Activated CD4-positive, alpha-beta memory T cell treated with anti-CD3 and anti-CD28 coated beads, Interleukin-2, amount 10 ng/mL, durations not matched to agents 7 days and 5 days (primary cell): ENCODE data around the gene HDAC10. TPM values are rescaled to one million over a fixed set of nuclear protein-coding genes. Genes with fewer than 3 reads are reported as not detected.
A peak's percentile ranks its signal among the peaks of the same experiment; 100 is the strongest.
"Not testable (repeated sequence)": the region's sequence is repeated elsewhere in the genome, so short reads cannot be mapped to it uniquely, and the experiment has no call there.

Source experiments
- CTCF ChIA-PET: fragments of 350-600 bp; sonication (Branson Sonifier 250); formaldehyde crosslinking; loops from one replicate; lab custom pipeline; 2021; ENCODE audit warnings: antibody characterized with exemption, inconsistent platforms; lab: Charles Lee
- POLR2A ChIA-PET: fragments of 350-600 bp; sonication (Branson Sonifier 250); formaldehyde crosslinking; loops from one replicate; lab custom pipeline; 2021; ENCODE audit warnings: antibody characterized with exemption; lab: Charles Lee
- DNase-seq: peaks from one replicate; pipeline ENCODE4 v3.0.0-alpha.2; 2020
- H3K27ac Mint-ChIP-seq: one replicate; pipeline ENCODE4 v1.8.0; 2021; ENCODE audit warnings: mild to moderate bottlenecking, mixed read lengths
- H3K27me3 Mint-ChIP-seq: one replicate; pipeline ENCODE4 v1.8.0; 2021; ENCODE audit warnings: mixed read lengths
- H3K36me3 Mint-ChIP-seq: one replicate; pipeline ENCODE4 v1.8.0; 2021; ENCODE audit warnings: low read depth, mixed read lengths
- H3K4me1 Mint-ChIP-seq: one replicate; pipeline ENCODE4 v1.8.0; 2021; ENCODE audit warnings: mixed read lengths
- H3K4me3 Mint-ChIP-seq: one replicate; pipeline ENCODE4 v1.8.0; 2021; ENCODE audit warnings: mild to moderate bottlenecking, mixed read lengths
- H3K9me3 Mint-ChIP-seq: one replicate; pipeline ENCODE4 v1.8.0; 2021; ENCODE audit warnings: mixed read lengths
- total RNA-seq, 2 experiments: library from RNA; stranded (reverse); gene quantifications; one replicate each; pipeline ENCODE4 v1.2.3, GENCODE V29; 2021

HDAC10 gene
- total RNA-seq, 2 experiments from 2014 or later: 83.7 to 90.0 TPM

DNA sequence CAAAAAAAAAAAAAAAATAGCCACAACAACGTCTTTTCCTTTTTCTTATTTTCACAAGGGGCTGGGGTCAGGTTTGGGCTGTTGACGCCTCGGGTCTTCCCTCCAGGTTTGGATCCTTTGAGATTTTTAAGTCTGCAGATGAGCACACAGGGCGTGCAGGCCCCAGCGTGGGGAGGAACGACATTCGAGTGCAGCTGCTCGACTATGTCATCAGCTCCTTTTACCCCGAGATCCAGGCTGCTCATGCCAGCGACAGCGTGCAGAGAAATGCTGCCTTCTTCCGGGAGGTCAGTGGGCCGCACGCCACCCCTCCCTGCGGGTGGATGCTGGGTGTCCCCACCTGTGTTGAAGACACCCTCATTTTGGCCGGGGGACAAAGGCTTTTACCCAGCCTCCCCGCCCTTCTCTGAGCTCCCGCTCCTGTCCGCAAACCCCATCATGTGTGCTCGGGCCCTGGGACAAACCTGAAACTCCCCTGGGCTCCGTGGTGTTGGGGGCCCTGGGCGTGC lies 42.6 kb downstream of the HDAC10 start:
- no peak for DNase-seq
- H3K4me1 Mint-ChIP-seq: peaks cover 13% of the 10 kb centered on the region

DNA sequence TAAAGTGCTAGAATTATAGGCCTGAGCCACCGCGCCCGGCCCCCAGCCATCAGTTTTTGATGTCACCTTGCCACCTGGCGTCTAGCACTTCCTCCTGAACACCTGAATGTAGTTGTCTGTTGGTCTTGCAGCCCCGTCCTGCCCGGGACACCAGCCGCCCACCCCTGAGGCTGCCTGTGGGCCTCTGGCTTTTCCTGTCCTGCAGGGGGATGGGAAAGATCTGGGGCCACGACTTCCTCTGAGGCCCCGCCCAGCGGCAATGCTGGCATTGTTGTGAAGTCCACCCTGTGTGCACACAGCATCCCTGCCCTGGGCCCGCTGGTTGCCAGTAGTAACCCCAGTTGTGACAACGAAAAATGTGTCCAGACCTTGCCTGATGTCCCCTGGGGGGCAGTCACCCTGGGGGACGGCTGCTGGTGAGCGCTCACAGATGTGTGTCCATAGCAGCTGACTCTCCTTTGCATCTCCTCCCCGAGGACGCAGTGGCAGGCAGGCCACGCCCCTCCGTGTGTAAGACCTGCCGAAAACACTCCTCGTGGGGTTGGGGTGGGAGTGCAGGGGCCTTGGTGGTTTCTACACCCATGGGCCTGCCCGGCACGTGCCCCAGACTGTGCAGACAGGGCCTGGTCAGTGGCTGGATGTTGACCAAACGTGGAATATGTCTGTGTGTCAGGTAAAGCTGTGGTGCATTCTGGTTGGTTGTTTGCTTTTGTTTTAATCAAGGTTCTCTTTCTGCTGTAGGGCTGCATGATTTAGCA lies 43.5 kb downstream of the HDAC10 start:
- DNase-seq: no peak
- Mint-ChIP-seq H3K27ac (no peak overlapping the region), H3K9me3 (no peaks in the 10 kb centered on the region), H3K36me3 (peaks cover 23% of the 10 kb centered on the region), H3K27me3 (no peaks in the 10 kb centered on the region), H3K4me1 (peaks cover 18% of the 10 kb centered on the region), H3K4me3 (no peak overlapping the region)
- ChIA-PET CTCF (interaction anchor here (0.6 to 2.1 kb wide), 7 partner anchors 16 to 128 kb away, joined by 3 to 15 read pairs (median 4); no protein-coding TSS in a partner anchor), POLR2A (interaction anchor here (1.0 to 1.5 kb wide), 3 partner anchors 15 to 17 kb away, joined by 3 to 10 read pairs (median 4); no protein-coding TSS in a partner anchor)

More for the DNA sequence above, 42.6 kb downstream of the HDAC10 start:
- Mint-ChIP-seq H3K36me3 (peaks cover 28% of the 10 kb centered on the region), H3K27ac (no peak overlapping the region), H3K27me3 (no peaks in the 10 kb centered on the region), H3K9me3 (no peaks in the 10 kb centered on the region), H3K4me3 (no peak overlapping the region)
- CTCF ChIA-PET: interaction anchor here (0.6 to 2.1 kb wide), 6 partner anchors 21 to 412 kb away, joined by 3 to 15 read pairs (median 3); no protein-coding TSS in a partner anchor
- POLR2A ChIA-PET: interaction anchor here (1.2 to 1.6 kb wide), 2 partner anchors 18 to 21 kb away, joined by 4 read pairs; no protein-coding TSS in a partner anchor

DNA sequence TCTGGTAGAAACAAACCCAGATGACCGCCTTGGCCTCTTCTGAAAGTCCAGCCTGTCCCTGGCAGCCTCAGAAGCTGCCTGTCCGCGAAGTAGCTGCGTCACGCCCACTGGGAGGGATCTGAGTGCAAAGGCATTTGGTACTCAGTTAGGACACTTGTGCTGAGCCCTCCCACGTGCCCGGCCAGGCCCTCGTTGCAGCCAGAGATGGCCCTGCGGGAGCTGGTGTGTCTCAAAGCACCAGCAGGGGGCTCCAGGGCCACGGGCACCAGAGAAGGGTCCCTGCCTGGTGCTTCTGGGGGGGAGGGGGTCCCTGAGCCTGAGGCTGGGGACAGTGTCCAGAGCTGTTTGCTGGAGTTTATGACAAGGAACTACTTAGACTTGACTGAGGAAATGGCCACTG lies 44.5 kb downstream of the HDAC10 start:
- H3K36me3 Mint-ChIP-seq: peaks cover 20% of the 10 kb centered on the region
- no peak overlapping the region for H3K27ac Mint-ChIP-seq
- no peaks in the 10 kb centered on the region for H3K9me3 Mint-ChIP-seq
- H3K4me3 Mint-ChIP-seq: no peak overlapping the region
- POLR2A ChIA-PET: interaction anchor here (1.0 to 1.5 kb wide), 3 partner anchors 14 to 20 kb away, joined by 3 to 10 read pairs (median 3); no protein-coding TSS in a partner anchor
- no peaks in the 10 kb centered on the region for H3K27me3 Mint-ChIP-seq
- H3K4me1 Mint-ChIP-seq: peaks cover 26% of the 10 kb centered on the region
- DNase-seq: no peak
- CTCF ChIA-PET: interaction anchor here (1.5 to 1.8 kb wide), 3 partner anchors 15 to 58 kb away, joined by 3 to 9 read pairs (median 4); no protein-coding TSS in a partner anchor

DNA sequence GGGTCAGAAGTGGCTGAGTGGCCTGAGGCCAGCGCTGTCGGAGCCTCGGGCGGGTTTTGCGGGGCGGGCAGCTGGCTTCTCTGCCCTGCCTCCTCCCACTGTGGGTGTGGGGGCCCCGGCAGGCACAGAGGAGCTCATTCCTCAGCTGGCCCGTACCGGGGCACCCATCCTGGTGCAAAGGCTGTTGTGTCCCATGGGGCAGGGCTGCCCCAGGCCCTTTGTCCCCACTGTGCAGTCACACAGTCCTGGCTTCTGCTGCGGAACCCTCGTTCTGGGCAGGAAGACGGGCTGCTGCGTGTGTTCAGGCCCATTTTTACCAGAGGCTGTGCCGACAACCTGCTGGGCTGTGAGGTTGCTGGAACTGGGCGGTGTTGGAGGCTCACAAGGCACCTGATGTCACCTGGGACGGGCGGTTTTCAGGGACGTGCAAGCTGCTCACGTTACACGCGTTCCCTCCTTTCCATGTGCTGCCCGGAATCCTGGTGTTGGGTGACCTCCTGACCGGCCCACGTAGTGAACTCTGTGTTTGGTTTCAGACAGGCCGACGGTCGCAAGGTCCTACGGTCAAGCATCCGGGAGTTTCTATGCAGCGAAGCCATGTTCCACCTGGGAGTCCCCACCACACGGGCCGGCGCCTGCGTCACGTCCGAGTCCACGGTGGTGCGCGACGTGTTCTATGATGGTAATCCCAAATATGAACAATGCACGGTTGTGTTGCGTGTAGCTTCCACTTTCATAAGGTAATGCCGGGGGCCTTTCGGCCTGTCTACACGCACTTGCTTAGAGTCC lies 45.1 kb downstream of the HDAC10 start:
- Mint-ChIP-seq H3K27ac (no peak overlapping the region), H3K36me3 (peaks cover 20% of the 10 kb centered on the region), H3K4me3 (no peak overlapping the region), H3K9me3 (no peaks in the 10 kb centered on the region), H3K27me3 (no peaks in the 10 kb centered on the region), H3K4me1 (peaks cover 26% of the 10 kb centered on the region)
- CTCF ChIA-PET: interaction anchor here (1.5 to 1.8 kb wide), 3 partner anchors 14 to 58 kb away, joined by 3 to 9 read pairs (median 4); no protein-coding TSS in a partner anchor
- POLR2A ChIA-PET: interaction anchor here (1.0 to 1.5 kb wide), 4 partner anchors 13 to 19 kb away, joined by 3 to 10 read pairs (median 4); no protein-coding TSS in a partner anchor
- DNase-seq: no peak

DNA sequence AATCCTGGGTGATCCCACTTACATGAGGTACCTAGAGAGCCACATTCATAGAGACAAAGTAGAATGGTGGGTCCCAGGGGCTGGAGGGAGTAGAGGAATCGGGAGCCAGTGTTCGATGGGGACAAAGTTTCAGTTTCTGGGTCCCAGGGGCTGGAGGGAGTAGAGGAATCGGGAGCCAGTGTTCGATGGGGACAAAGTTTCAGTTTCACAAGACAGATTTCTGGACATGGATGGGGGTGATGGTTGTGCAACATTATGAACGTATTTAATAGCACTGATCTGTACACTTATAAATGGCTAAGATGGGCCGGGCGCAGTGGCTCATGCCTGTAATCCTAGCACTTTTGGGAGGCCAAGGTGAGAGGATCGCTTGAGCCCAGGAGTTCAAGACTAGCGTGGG lies 46.1 kb downstream of the HDAC10 start:
- CTCF ChIA-PET, H3K27me3 Mint-ChIP-seq, H3K9me3 Mint-ChIP-seq, H3K4me3 Mint-ChIP-seq, H3K27ac Mint-ChIP-seq, DNase-seq: not testable (repeated sequence)
- Mint-ChIP-seq H3K4me1 (peaks cover 26% of the 10 kb centered on the region), H3K36me3 (peaks cover 20% of the 10 kb centered on the region)
- POLR2A ChIA-PET: interaction anchor here (1.4 kb wide), 1 partner anchor 15 kb away, joined by 4 read pairs; no protein-coding TSS in a partner anchor

DNA sequence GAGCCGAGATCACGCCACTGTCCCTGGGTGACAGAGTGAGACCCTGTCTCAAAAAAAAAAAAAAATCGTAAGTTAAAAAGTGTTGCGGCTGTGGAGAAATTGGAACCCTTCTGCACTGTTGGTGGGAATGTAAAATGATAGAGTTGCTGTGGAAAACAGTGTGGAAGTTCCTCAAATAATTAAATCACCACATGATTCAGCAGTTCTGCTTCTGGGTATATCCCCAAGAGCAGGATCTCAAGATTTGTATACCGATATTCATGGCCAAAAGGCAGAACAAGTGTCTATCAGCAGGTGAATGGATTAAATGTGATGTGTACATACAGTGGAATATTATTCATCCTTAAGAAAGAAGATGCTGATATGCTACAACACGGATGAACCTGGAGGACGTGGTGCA lies 46.5 kb downstream of the HDAC10 start:
- DNase-seq: no peak
- Mint-ChIP-seq H3K36me3 (peaks cover 17% of the 10 kb centered on the region), H3K4me1 (peaks cover 24% of the 10 kb centered on the region), H3K9me3 (no peaks in the 10 kb centered on the region), H3K27me3 (no peaks in the 10 kb centered on the region), H3K27ac (no peak overlapping the region), H3K4me3 (no peak overlapping the region)
- CTCF ChIA-PET: no interaction called here
- POLR2A ChIA-PET: interaction anchor here (1.4 to 1.6 kb wide), 2 partner anchors 11 to 14 kb away, joined by 3 to 4 read pairs; no protein-coding TSS in a partner anchor

DNA sequence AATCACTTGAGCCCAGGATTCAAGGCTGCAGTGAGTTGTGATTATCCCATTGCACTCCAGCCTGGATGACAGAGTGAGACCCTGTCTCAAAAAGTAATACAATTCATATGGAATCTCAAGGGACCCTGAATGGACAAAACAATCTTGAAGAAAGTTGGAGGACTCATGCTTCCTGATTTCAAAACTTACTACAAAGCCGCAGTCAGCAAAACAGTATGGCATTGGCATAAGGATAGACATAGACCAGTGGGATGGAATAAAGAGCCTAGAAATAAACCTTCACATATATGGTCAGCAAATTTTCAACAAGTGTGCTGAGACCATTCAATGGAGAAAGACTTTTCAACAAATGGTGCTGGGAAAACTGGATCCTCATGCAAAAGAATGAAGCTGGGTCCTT lies 47.8 kb downstream of the HDAC10 start:
- CTCF ChIA-PET: interaction anchor here (1.5 kb wide), 1 partner anchor 55 kb away, joined by 3 read pairs; no protein-coding TSS in a partner anchor
- DNase-seq: no peak
- Mint-ChIP-seq H3K9me3 (no peaks in the 10 kb centered on the region), H3K4me1 (peaks cover 27% of the 10 kb centered on the region), H3K27me3 (no peaks in the 10 kb centered on the region), H3K4me3 (no peak overlapping the region), H3K36me3 (peaks cover 20% of the 10 kb centered on the region), H3K27ac (no peak overlapping the region)
- POLR2A ChIA-PET: interaction anchor here (1.1 to 1.6 kb wide), 3 partner anchors 10 to 39 kb away, joined by 3 to 6 read pairs (median 4); no protein-coding TSS in a partner anchor

DNA sequence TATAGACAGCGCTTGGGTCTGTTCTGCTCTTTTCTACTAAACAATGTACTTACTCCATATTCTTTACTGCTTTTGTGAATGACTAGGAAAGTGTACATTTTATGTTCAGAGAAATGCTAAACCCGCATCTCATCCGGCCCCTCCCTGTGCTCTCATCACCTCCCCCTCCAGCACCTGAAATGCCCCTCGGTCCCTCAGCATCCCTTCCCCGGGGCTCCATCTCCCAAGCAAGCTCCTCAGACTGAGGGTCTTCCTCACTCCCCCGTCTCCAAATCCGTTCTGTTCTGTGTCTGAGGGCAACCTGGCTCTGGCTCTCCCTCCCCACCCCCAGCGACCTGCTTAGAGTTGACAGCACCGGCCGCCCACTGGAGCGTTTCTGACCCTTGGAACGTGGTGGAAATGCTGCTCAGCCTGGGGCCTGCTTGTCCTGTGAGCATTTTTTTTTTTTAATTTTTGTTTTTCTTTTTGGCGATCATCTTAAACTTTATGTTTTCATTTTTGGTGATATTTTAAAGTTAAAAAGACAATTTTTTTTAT lies 48.9 kb downstream of the HDAC10 start:
- no peak for DNase-seq
- H3K9me3 Mint-ChIP-seq: no peaks in the 10 kb centered on the region
- peak overlapping the region; percentile 81 for H3K4me3 Mint-ChIP-seq
- ChIA-PET CTCF (no interaction called here), POLR2A (interaction anchor here (1.0 to 1.9 kb wide), 3 partner anchors 11 to 42 kb away, joined by 4 to 26 read pairs (median 4); no protein-coding TSS in a partner anchor)
- H3K36me3 Mint-ChIP-seq: peaks cover 19% of the 10 kb centered on the region
- H3K4me1 Mint-ChIP-seq: peaks cover 27% of the 10 kb centered on the region
- no peaks in the 10 kb centered on the region for H3K27me3 Mint-ChIP-seq
- H3K27ac Mint-ChIP-seq: no peak overlapping the region

DNA sequence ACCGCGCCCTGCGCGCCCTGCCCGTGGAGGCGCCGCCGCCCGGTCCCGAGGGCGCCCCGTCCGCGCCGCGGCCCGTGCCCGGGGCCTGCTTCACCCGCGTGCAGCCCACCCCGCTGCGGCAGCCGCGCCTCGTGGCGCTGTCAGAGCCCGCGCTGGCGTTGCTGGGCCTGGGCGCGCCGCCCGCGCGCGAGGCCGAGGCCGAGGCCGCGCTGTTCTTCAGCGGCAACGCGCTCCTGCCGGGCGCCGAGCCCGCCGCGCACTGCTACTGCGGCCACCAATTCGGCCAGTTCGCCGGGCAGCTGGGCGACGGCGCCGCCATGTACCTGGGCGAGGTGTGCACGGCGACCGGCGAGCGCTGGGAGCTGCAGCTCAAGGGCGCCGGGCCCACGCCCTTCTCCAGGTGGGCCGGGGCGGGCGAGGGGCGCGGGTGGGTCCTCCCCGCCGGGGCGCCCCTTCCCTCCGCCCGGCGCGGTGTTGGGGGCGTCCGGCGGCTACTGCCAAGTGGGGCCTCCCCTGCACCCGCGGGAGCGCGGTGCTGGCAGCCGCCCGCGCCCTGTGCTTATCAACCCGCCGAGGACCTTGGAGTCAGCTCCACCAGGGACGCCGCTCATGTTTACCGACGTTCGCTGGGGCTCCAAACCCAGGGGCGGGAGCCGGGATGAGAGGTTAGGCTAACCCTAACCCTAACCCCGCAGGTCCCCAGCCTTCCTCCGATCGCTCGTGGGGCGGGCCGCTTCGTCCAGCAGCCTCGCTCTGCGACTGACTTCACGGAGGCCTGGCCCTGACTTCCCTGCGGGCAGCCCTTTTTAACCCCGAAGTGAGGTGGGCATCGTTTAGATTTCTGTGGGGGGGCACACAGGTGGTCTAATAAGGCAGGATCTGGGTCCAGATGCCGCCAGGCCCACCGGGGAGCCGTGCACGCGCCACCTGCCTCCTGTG lies 49.6 kb downstream of the HDAC10 start:
- Mint-ChIP-seq H3K9me3 (no peaks in the 10 kb centered on the region), H3K36me3 (peaks cover 19% of the 10 kb centered on the region), H3K27ac (no peak overlapping the region), H3K4me3 (peak overlapping the region; percentile 81), H3K4me1 (peaks cover 27% of the 10 kb centered on the region), H3K27me3 (no peaks in the 10 kb centered on the region)
- ChIA-PET POLR2A (interaction anchor here (1.0 to 1.9 kb wide), 2 partner anchors 10 to 43 kb away, joined by 4 to 26 read pairs; no protein-coding TSS in a partner anchor), CTCF (no interaction called here)
- DNase-seq: no peak

DNA sequence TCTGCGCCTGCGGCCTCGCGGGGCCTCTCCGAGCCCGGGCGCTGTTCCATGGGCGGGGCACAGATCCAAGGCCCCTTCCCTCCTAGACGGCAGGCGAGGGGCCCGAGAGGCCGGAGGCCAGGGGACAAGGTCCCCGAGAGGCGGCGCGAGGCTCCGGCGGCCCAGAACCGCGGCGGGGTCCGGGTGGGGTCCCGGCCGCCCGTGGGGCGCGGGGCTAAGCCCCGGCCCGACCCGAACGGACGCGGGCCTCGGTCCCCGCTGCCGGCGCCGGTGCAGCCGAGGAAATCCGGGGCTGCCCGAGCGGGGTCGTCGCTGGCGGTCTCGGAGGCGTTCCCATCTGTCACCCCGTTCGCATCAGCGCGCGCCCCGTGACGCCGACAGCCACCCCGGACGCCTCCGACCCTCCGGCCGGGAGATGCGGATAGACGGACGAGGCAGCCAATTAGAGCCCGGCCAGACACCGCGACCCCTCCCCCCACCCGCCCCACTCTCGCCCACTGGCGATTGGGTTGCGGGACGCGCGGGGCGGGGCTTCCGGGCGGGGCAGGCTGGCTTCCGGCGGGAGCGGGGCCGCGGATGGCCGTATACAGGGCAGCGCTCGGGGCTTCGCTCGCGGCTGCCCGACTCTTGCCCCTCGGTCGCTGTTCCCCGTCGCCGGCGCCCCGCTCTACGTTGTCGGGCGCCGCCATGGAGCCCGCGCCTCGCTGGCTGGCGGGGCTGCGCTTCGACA lies 50.4 kb downstream of the HDAC10 start, which contains the start of gene SELENOO:
SELENOO (plus strand) TSS at position 551 of the 730 bp plus-strand sequence; CDS start at position 577, 26 bp downstream.
- Mint-ChIP-seq H3K4me3 (peak within 1 kb of the TSS; percentile 81), H3K9me3 (no peaks in the 10 kb centered on the region), H3K36me3 (peaks cover 20% of the 10 kb centered on the region), H3K27ac (peak within 1 kb of the TSS; percentile 40), H3K4me1 (peaks cover 26% of the 10 kb centered on the region), H3K27me3 (no peaks in the 10 kb centered on the region)
- POLR2A ChIA-PET: interaction anchor here (1.9 to 2.5 kb wide), 2 partner anchors 9 to 10 kb away, joined by 18 to 26 read pairs; no protein-coding TSS in a partner anchor
- CTCF ChIA-PET: no interaction called here
- DNase-seq: peak; percentile 93
